AG04449 (cell line): Measurements from ENCODE around the gene SFT2D3.

ENCODE experiments used
- CTCF ChIA-PET: fragments of 350-600 bp; formaldehyde crosslinking; extraction: SDS; loops from one replicate; lab custom pipeline; 2021; ENCODE audit warnings: antibody characterized with exemption; lab: Yijun Ruan, JAX
- POLR2A ChIA-PET: fragments of 400-600, 350-600 bp; formaldehyde crosslinking; extraction: SDS; loops from one replicate; lab custom pipeline; 2020; ENCODE audit warnings: antibody characterized with exemption, inconsistent platforms; lab: Yijun Ruan, JAX
- DNase-seq: peaks from one replicate; pipeline ENCODE4 v3.0.0-alpha.2; 2010; ENCODE audit warnings: low read depth, low spot score
- H3K4me3 ChIP-seq: 2 replicates; pipeline ENCODE4 v1.5.1; 2011; ENCODE audit warnings: low read depth, mild to moderate bottlenecking, control low read depth, low read length
- CTCF ChIP-seq: IDR thresholded peaks from one replicate; pipeline ENCODE4 v1.5.1; 2011; ENCODE audit warnings: mild to moderate bottlenecking, moderate library complexity, low read length, control low read depth, inconsistent platforms; ENCODE audit not compliant: insufficient read depth; ENCODE audit errors: missing control alignments

The SFT2D3 gene

GRCh38 chr2:127706215-127706990, 5.1 kb downstream of the SFT2D3 start:
- ChIA-PET POLR2A (interaction anchor here (0.6 kb wide), 1 partner anchor 30 kb away, joined by 3 read pairs; no protein-coding TSS in a partner anchor), CTCF (interaction anchor here (0.6 to 1.2 kb wide), 2 partner anchors 12 to 145 kb away, joined by 3 read pairs; no protein-coding TSS in a partner anchor)
- no peak for DNase-seq
- H3K4me3 ChIP-seq: no peak overlapping the region
- no peak for TF ChIP-seq CTCF

DNA sequence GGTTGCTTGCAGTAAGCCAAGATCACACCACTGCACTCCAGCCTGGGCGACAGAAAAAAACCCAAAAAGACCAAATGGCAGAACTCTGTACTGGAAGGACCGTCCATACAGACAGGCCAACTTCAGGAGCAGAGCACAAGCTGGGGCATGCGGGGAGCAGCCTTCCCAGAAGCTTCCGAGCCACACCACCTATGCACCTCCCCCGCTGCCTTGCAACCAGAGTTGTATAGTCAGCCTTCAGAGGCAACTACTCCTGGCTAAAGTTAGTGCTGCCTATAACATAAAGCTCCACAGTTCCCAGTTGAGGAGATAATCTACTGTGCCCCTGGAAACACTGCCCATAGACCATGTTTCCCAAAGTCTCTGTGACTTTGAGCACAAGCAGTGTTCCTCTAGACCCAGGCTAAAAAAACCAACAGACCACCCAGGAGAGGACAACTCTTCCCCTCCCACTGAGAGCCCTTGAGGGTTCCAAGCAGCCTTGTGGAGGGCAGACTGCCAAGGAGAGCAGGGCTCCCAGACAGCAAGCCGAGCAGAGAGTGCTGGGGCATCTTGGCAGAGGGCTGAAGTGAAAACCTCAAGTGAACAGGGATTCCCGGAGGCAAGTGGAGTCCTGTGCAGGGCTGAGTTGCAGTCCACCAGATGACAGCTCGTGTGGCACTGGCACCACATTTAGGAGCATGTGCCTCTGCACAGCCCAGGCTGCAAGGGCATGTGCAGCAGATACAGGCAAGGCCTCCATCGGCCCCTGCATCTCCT, 6.8 kb downstream of the SFT2D3 start:
- no peak for TF ChIP-seq CTCF
- POLR2A ChIA-PET: no interaction called here
- H3K4me3 ChIP-seq: no peak overlapping the region
- CTCF ChIA-PET: no interaction called here
- no peak for DNase-seq

- no peak overlapping the region for H3K4me3 ChIP-seq
- POLR2A ChIA-PET: no interaction called here
- CTCF ChIA-PET: interaction anchor here (0.9 kb wide), 1 partner anchor 118 kb away, joined by 3 read pairs; no protein-coding TSS in a partner anchor
- no peak for TF ChIP-seq CTCF
- no peak for DNase-seq
Observed at GRCh38 chr2:127709336-127709735, 8.0 kb downstream of the SFT2D3 start.

DNA sequence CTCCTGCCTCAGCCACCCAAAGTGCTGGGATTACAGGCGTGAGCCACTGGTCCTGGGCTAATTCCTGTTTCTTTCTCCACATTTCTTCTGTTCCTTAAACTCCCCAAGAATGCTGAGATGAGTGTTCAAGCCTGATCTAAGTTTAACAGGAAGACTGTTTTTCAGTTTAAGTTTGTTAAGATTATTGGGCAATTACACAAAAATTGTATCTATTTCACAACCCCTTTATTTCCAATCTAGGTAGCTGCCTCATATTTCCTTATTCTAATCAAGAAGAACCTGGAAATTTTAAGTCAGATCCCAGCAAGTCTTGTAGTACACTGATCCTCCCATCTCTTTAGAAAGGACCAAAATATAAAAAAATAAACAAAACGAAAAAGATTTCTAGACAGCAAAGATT, 11.7 kb downstream of the SFT2D3 start:
- TF ChIP-seq CTCF: no peak
- ChIA-PET CTCF (interaction anchor here (1.0 kb wide), 1 partner anchor 11 kb away, joined by 4 read pairs; no protein-coding TSS in a partner anchor), POLR2A (no interaction called here)
- no peak for DNase-seq
- no peak overlapping the region for H3K4me3 ChIP-seq

- ChIA-PET POLR2A (no interaction called here), CTCF (interaction anchor here (1.9 kb wide), 1 partner anchor 10 kb away, joined by 9 read pairs; no protein-coding TSS in a partner anchor)
- no peak for TF ChIP-seq CTCF
- DNase-seq: no peak
- no peak overlapping the region for H3K4me3 ChIP-seq
Observed at GRCh38 chr2:127713562-127713961, 12.3 kb downstream of the SFT2D3 start.
